ENCODE measurements around the gene RHEB. TPM values are rescaled to one million over a fixed set of nuclear protein-coding genes. Genes with fewer than 3 reads are reported as not detected.

Gene RHEB
- total and polyA plus RNA-seq, 2 of the 13 experiments (the other 11 are each of a cell fraction or from before 2014, with no cell fraction given), result 55.0 to 77.6 TPM

DNA sequence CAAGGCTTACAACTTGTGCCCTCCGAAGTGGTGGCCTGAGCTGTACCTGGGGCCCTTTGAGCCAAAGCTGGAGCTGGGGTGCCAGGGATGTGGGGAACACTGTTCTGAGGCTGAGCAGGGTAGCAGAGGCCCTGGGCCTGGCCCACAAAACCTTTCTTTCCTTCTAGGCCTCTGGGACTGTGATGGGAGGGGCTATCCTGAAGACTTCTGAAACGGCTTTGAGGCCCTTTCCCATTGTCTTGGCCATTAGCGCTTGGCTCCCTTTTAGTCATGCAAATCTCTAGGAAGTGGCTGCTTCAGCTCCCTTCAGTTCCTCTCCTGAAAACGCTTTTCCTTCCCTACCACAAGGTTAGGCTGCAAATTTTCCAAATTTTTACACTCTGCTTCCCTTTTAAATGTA lies 62.9 kb downstream of the RHEB start:
- ATAC-seq (no peak), DNase-seq (ENCODE audit: low spot score) (no peak), FAIRE-seq (no peak)
- H3K9me3 ChIP-seq (ENCODE audit: low read length), result no peaks in the 10 kb centered on the region
- H3K79me2 ChIP-seq (ENCODE audit: insufficient read depth, low read length), result no peaks in the 10 kb centered on the region
- peaks cover 19% of the 10 kb centered on the region for H3K4me1 ChIP-seq (ENCODE audit: insufficient read depth, low read length)
- H4K20me1 ChIP-seq (ENCODE audit: insufficient read depth, low read length), result no peaks in the 10 kb centered on the region
- intact Hi-C loops (cut with micrococcal nuclease; ENCODE audit: unreplicated experiment), result no loop called here
- no peak overlapping the region for H3K27ac ChIP-seq (ENCODE audit: extremely low read length, insufficient read depth, low read length)
- WGBS (ENCODE audit: low lambda C conversion rate), result 41% methylated on average over 4 of the region's 4 CpGs
- BruUV-seq (replicated peaks), result no TSS peak
- no peak overlapping the region for H3K4me3 ChIP-seq (replicated peaks in 1 of 3; ENCODE audit: insufficient read depth in 1 of 3, low read depth in 2 of 3, low read length in 3 of 3)
- no peaks in the 10 kb centered on the region for H3K36me3 ChIP-seq (replicated peaks in 1 of 2; ENCODE audit: control insufficient read depth in 1 of 2, insufficient read depth in 2 of 2, low read length in 2 of 2)
- in situ Hi-C loops (cut with HindIII; ENCODE audit: extremely low pct_ligation_motif_present, low pct_unique_long_range_greater_than_20kb), result no loop called here
- TF ChIP-seq ZNF563 (CRISPR knock-in tag; IDR thresholded peaks at IDR 0.05), result no peak
- TF ChIP-seq ZNF772 (CRISPR knock-in tag; IDR thresholded peaks at IDR 0.05), result no peak
- no peak for TF ChIP-seq GATAD1 (CRISPR knock-in tag; IDR thresholded peaks at IDR 0.05)
- no peak for TF ChIP-seq NBN (conservative IDR thresholded peaks at IDR 0.05)
- no peak for TF ChIP-seq EHMT2 (IDR thresholded peaks at IDR 0.05; ENCODE audit: borderline replicate concordance, low read depth, low read length)
- no peak for TF ChIP-seq ZNF484 (CRISPR knock-in tag; IDR thresholded peaks at IDR 0.05; ENCODE audit: borderline replicate concordance, low read depth)
- no peak for TF ChIP-seq RARG (CRISPR knock-in tag; IDR thresholded peaks at IDR 0.05; ENCODE audit: low read depth)
- TF ChIP-seq MAFG (CRISPR knock-in tag; IDR thresholded peaks at IDR 0.05), result no peak
- TF ChIP-seq FIP1L1 (IDR thresholded peaks at IDR 0.05; ENCODE audit: borderline replicate concordance, insufficient read depth, low read depth, low read length), result no peak
- no peak for TF ChIP-seq SP5 (CRISPR knock-in tag; IDR thresholded peaks at IDR 0.05; ENCODE audit: borderline replicate concordance, low read depth)
- TF ChIP-seq MIER2 (CRISPR knock-in tag; IDR thresholded peaks at IDR 0.05), result no peak
- TF ChIP-seq, protein P1, sequence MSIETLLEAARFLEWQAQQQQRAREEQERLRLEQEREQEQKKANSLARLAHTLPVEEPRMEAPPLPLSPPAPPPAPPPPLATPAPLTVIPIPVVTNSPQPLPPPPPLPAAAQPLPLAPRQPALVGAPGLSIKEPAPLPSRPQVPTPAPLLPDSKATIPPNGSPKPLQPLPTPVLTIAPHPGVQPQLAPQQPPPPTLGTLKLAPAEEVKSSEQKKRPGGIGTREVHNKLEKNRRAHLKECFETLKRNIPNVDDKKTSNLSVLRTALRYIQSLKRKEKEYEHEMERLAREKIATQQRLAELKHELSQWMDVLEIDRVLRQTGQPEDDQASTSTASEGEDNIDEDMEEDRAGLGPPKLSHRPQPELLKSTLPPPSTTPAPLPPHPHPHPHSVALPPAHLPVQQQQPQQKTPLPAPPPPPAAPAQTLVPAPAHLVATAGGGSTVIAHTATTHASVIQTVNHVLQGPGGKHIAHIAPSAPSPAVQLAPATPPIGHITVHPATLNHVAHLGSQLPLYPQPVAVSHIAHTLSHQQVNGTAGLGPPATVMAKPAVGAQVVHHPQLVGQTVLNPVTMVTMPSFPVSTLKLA (IDR thresholded peaks at IDR 0.05), result no peak
- TF ChIP-seq HOXA7 (CRISPR knock-in tag; IDR thresholded peaks at IDR 0.05), result no peak
- no peak overlapping the region for H2AFZ ChIP-seq (ENCODE audit: low read length)
- CTCF ChIA-PET (ENCODE audit: low intra/inter-chr PET ratio, low total read pairs), result no interaction called here
- no peak overlapping the region for H3K4me2 ChIP-seq (ENCODE audit: low read depth, low read length)
- H3K27me3 ChIP-seq (ENCODE audit: control insufficient read depth in 1 of 2, insufficient read depth in 2 of 2, low read length in 2 of 2), result peaks cover 9 to 53% of the 10 kb centered on the region in 2 experiments; a peak in 4 of 5 replicates
- no peak overlapping the region for H3K9ac ChIP-seq (ENCODE audit: insufficient read depth, low read depth, low read length)
- POLR2A ChIA-PET, result no interaction called here

Data from HepG2 (cell line).